HG03457 (cell line): ENCODE measurements around the gene KAT6B.
"Not testable (repeated sequence)": the region's sequence is repeated elsewhere in the genome, so short reads cannot be mapped to it uniquely, and the experiment has no call there.

ENCODE experiments used
- ATAC-seq: cut with Tn5 transposase; IDR thresholded peaks from one replicate; pipeline ENCODE4 v1.9.1; 2021; ENCODE audit warnings: moderate number of reproducible peaks; ENCODE audit not compliant: unreplicated experiment

The KAT6B gene

GRCh38 chr10:74887614-74888284 is 61.3 kb downstream of the KAT6B start:
- no peak for ATAC-seq

GRCh38 chr10:74888962-74889661 is 62.7 kb downstream of the KAT6B start:
- ATAC-seq: no peak

- ATAC-seq: no peak
Measured at GRCh38 chr10:74889662-74889998, 63.2 kb downstream of the KAT6B start.

- ATAC-seq: no peak
Measured at GRCh38 chr10:74890460-74890859, 64.1 kb downstream of the KAT6B start.

GRCh38 chr10:74891053-74891452 is 64.7 kb downstream of the KAT6B start:
- ATAC-seq: no peak

- ATAC-seq: no peak
Measured at GRCh38 chr10:74892839-74893238, 66.4 kb downstream of the KAT6B start.

GRCh38 chr10:74893329-74893728 is 66.9 kb downstream of the KAT6B start:
- ATAC-seq: not testable (repeated sequence)

- ATAC-seq: no peak
Measured at GRCh38 chr10:74896788-74897527, 70.6 kb downstream of the KAT6B start.

GRCh38 chr10:74898201-74898976 is 72.0 kb downstream of the KAT6B start:
- peak; percentile 53 for ATAC-seq

- ATAC-seq: no peak
Measured at GRCh38 chr10:74900297-74900696, 73.9 kb downstream of the KAT6B start.

GRCh38 chr10:74901301-74901700 is 74.9 kb downstream of the KAT6B start:
- ATAC-seq: no peak

GRCh38 chr10:74901867-74902450 is 75.6 kb downstream of the KAT6B start:
- no peak for ATAC-seq

- ATAC-seq: no peak
Measured at GRCh38 chr10:74903491-74903890, 77.1 kb downstream of the KAT6B start.

GRCh38 chr10:74906611-74907198 is 80.3 kb downstream of the KAT6B start:
- no peak for ATAC-seq

- ATAC-seq: no peak
Measured at GRCh38 chr10:74909670-74910069, 83.3 kb downstream of the KAT6B start.

GRCh38 chr10:74910241-74910975 is 84.0 kb downstream of the KAT6B start:
- no peak for ATAC-seq

- ATAC-seq: no peak
Measured at GRCh38 chr10:74910976-74911350, 84.6 kb downstream of the KAT6B start.

GRCh38 chr10:74912182-74912581 is 85.8 kb downstream of the KAT6B start:
- ATAC-seq: no peak

GRCh38 chr10:74912682-74913081 is 86.3 kb downstream of the KAT6B start:
- ATAC-seq: no peak
